Sigmoid colon (tissue), 4 donors: ENCODE data around the gene MEFV.

Experiments
- CTCF ChIP-seq, 4 experiments: fragments of 450-650 bp in 3 of 4; fragments of 200-600 bp in 1 of 4; IDR thresholded peaks; one replicate each; pipeline ENCODE4 v1.5.1; 2016 to 2019; ENCODE audit warnings: antibody characterized with exemption in 4 of 4, mild to moderate bottlenecking in 3 of 4, moderate library complexity in 2 of 4
- EP300 ChIP-seq, 4 donors: sonication (generic); formaldehyde crosslinking; IDR thresholded peaks; one replicate each; pipeline ENCODE4 v1.6.1; 2017; ENCODE audit warnings: antibody characterized with exemption in 4 of 4
- POLR2A ChIP-seq, 2 donors: fragments of 450-650 bp; IDR thresholded peaks; one replicate each; pipeline ENCODE4 v1.6.1; 2016; ENCODE audit warnings: antibody characterized with exemption in 2 of 2, mild to moderate bottlenecking in 2 of 2, moderate library complexity in 2 of 2
- POLR2AphosphoS5 ChIP-seq, 4 donors: sonication (generic); formaldehyde crosslinking; IDR thresholded peaks; one replicate each; pipeline ENCODE4 v1.6.1; 2017; ENCODE audit warnings: antibody characterized with exemption in 4 of 4

- TF ChIP-seq POLR2A (IDR thresholded peaks at IDR 0.05): no peak
- TF ChIP-seq CTCF (IDR thresholded peaks at IDR 0.05): no peak
- no peak for TF ChIP-seq EP300 (IDR thresholded peaks at IDR 0.05)
- TF ChIP-seq POLR2AphosphoS5 (IDR thresholded peaks at IDR 0.05): no peak
Measured at GRCh38 chr16:3295783-3296182, 39.4 kb upstream of the MEFV start.
